ENCODE data around the gene PRPSAP1.

PRPSAP1 gene

GRCh38 chr17:76264755-76265623, 88.7 kb downstream of the PRPSAP1 start, which contains the start of gene UBALD2:
TSS of gene UBALD2 (plus strand) at chr17:76265348. CDS start at chr17:76265506, 158 bp downstream.
- DNase-seq: peak; percentile 98

GRCh38 chr17:76264425-76264754, 89.3 kb downstream of the PRPSAP1 start:
- no peak for DNase-seq

DNA sequence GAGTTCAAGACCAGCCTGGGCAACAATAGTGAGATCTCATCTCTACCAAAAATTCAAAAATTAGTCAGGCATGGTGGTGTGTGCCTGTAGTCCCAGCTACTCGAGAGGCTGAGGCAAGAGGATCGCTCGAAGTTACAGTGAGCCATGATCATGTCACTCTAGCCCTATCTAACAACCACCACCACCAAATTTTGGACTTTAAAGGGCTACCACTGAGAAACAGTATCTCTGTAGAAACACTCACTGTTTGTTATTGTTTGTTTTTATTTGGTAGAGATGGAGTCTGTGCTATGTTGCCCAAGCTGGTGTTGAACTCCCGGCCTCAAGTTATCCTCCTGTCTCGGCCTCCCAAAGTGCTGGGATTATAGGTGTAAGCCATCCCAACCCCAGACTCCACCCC, 89.8 kb downstream of the PRPSAP1 start:
- DNase-seq: no peak

- DNase-seq: no peak
These were observed 90.9 kb downstream of the PRPSAP1 start for GRCh38 chr17:76262732-76263344.

DNA sequence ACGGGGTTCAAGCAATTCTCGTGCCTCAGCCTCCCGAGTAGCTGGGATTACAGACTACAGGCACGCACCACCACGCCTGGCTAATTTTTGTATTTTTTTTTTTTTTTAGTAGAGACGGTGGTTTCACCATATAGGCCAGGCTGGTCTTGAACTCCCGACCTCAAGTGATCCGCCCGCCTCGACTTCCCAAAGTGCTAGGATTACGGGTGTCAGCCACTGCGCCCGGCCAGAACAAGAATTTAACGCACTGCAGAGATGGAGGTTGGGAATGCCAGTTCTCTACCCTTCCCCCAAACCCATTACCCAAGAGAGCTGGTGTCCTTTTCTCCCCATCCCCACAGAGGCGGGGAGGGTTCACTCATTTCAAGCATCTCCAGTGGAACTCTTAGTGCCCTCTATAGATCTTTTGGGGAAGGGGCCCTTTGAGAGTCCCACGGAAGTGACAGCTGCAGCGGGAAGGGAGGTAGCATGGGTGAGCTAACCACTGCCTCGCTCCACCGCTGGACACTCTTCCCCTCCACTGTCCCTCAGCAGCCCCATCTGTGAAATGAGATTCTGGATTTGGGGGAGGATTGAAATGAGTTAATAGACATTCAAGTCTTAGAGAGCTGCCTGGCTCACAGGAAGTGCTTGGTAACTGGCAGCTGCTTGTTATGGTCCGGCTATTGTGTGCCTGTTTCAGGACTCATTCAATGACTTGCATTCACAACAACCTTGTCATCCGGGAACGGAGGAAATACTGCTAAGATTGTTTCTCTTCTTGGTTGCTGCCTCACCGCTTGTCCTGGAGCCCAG, 92.1 kb downstream of the PRPSAP1 start:
- DNase-seq: no peak

- DNase-seq: no peak
These were observed 93.0 kb downstream of the PRPSAP1 start for GRCh38 chr17:76260669-76261068.

DNA sequence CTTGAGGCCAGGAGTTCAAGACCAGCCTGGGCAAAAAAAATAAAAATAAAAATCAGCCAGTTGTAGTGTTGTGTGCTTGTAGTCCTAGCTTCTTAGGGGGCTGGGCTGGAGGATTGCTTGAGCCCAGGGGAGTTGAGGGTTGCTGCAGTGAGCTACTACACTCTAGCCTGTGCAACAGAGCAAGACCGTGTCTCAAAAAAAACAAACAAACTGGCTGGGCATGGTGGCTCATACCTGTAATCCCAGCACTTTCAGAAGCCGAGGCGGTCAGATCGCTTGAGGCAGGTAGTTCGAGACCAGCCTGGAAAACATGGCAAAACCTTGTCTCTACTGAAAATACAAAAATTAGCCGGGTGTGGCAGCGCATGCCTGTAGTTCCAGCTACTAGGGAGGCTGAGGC, 93.5 kb downstream of the PRPSAP1 start:
- DNase-seq: no peak

Measured in NCI-H446 treated with DMSO at 0.1 percent for 48 hours (cell line).